Stimulated activated naive CD4-positive, alpha-beta T cell treated with Interleukin-2 at 50 U/mL for 16 hours (primary cell): Measurements from ENCODE around the gene D2HGDH.
"Not testable (repeated sequence)": the region's sequence is repeated elsewhere in the genome, so short reads cannot be mapped to it uniquely, and the experiment has no call there.

ENCODE experiments used
- DNase-seq: peaks from one replicate; lab custom pipeline; 2025; lab: John Stamatoyannopoulos, UW

Gene D2HGDH

GRCh38 chr2:241793385-241793784, 59.0 kb downstream of the D2HGDH start:
- DNase-seq = no peak

GRCh38 chr2:241794250-241794823, 59.9 kb downstream of the D2HGDH start:
- DNase-seq = no peak

- DNase-seq = no peak
These were observed 60.9 kb downstream of the D2HGDH start for GRCh38 chr2:241795021-241795999.

- no peak for DNase-seq
These were observed 61.8 kb downstream of the D2HGDH start for GRCh38 chr2:241796209-241796608.

- no peak for DNase-seq
These were observed 62.2 kb downstream of the D2HGDH start for GRCh38 chr2:241796610-241797138.

- no peak for DNase-seq
These were observed 63.1 kb downstream of the D2HGDH start for GRCh38 chr2:241797441-241798080.

- no peak for DNase-seq
These were observed 63.7 kb downstream of the D2HGDH start for GRCh38 chr2:241798081-241798630.

- DNase-seq = no peak
These were observed 64.4 kb downstream of the D2HGDH start for GRCh38 chr2:241798631-241799521.

GRCh38 chr2:241799522-241800197, 65.2 kb downstream of the D2HGDH start:
- no peak for DNase-seq

GRCh38 chr2:241800198-241800903, 65.9 kb downstream of the D2HGDH start:
- not testable (repeated sequence) for DNase-seq

- DNase-seq = no peak
These were observed 67.4 kb downstream of the D2HGDH start for GRCh38 chr2:241801611-241802420.

- no peak for DNase-seq
These were observed 68.2 kb downstream of the D2HGDH start for GRCh38 chr2:241802421-241803318.

- DNase-seq = no peak
These were observed 69.2 kb downstream of the D2HGDH start for GRCh38 chr2:241803387-241804325.

- DNase-seq = no peak
These were observed 70.1 kb downstream of the D2HGDH start for GRCh38 chr2:241804326-241805229.

GRCh38 chr2:241806217-241806616, 71.8 kb downstream of the D2HGDH start:
- DNase-seq = not testable (repeated sequence)
